ENCODE data around the gene TAAR8.
"Not testable (repeated sequence)": the region's sequence is repeated elsewhere in the genome, so short reads cannot be mapped to it uniquely, and the experiment has no call there.

Gene TAAR8

GRCh38 chr6:132544826-132545225 lies 7.6 kb upstream of the TAAR8 start:
- no peak for DNase-seq (ENCODE audit: low read depth in 2 of 2, low spot score in 1 of 2)

DNA sequence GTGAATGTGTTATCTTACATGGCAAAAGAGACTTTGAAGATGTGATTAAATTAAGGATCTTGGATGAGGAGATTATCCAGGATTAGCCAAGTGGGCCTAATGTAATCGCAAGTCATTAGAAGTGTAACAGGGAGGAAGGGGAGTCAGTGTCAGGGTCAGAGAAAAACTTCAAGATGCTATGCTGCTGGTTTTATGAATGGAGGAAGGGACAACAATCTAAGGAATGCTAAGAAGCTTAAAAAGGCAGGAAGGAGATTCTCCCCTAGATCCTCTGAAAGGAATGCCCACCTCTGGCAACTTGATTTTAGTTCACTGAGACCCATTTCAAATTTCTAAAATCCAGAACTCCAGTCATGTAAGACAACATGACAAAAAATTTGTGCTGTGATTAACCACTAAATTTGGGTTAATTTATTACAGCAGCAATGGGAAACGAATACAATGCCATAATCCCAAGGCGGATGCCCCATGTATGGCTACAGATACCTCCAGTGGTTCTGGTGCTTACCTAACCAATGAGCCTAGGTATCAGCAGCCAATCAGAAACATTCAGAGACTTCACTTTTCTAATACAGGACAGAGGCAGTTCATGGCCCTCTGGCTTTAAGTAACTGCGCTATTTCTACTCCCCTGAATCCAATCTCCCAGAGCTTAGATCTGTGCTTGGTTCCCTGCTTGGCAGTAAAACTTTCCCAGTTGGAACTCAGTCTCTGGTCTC lies 3.6 kb upstream of the TAAR8 start:
- DNase-seq (ENCODE audit: low read depth in 2 of 2, low spot score in 1 of 2) = no peak

GRCh38 chr6:132551214-132551613 lies 1.3 kb upstream of the TAAR8 start:
- DNase-seq (ENCODE audit: low read depth in 2 of 2, low spot score in 1 of 2) = no peak

DNA sequence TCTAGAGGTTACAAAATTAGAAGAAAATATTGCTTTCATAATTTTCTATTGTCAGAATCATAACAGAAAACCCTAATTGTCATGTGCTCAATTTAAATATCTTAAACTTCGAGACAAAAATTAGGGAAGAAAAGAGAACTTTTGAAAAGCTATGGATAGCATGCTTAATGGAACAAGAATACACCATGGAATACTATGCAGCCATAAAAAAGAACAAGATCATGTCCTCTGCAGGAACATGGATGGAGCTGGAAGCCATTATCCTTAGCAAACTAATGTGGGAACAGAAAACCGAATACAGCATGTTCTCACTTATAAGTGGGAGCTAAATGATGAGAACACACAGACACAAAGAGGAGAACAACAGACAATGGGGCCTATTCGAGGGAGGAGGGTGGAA lies 7.6 kb downstream of the TAAR8 start:
- DNase-seq (ENCODE audit: low read depth in 2 of 2, low spot score in 1 of 2) = not testable (repeated sequence)

- DNase-seq (ENCODE audit: low read depth in 2 of 2, low spot score in 1 of 2) = no peak
Measured at GRCh38 chr6:132566404-132566803, 13.9 kb downstream of the TAAR8 start.

GRCh38 chr6:132567566-132567965 lies 15.1 kb downstream of the TAAR8 start:
- DNase-seq (ENCODE audit: low read depth in 2 of 2, low spot score in 1 of 2) = no peak

GRCh38 chr6:132568611-132569010 lies 16.1 kb downstream of the TAAR8 start:
- DNase-seq (ENCODE audit: low read depth in 2 of 2, low spot score in 1 of 2) = no peak

GRCh38 chr6:132569170-132569569 lies 16.7 kb downstream of the TAAR8 start:
- no peak for DNase-seq (ENCODE audit: low read depth in 2 of 2, low spot score in 1 of 2)

- no peak for DNase-seq (ENCODE audit: low read depth in 2 of 2, low spot score in 1 of 2)
Measured at GRCh38 chr6:132570221-132570777, 17.8 kb downstream of the TAAR8 start, which contains the start of gene TAAR6. TSS of gene TAAR6 (plus strand) at chr6:132570322. CDS start at chr6:132570322, 0 bp downstream.

DNA sequence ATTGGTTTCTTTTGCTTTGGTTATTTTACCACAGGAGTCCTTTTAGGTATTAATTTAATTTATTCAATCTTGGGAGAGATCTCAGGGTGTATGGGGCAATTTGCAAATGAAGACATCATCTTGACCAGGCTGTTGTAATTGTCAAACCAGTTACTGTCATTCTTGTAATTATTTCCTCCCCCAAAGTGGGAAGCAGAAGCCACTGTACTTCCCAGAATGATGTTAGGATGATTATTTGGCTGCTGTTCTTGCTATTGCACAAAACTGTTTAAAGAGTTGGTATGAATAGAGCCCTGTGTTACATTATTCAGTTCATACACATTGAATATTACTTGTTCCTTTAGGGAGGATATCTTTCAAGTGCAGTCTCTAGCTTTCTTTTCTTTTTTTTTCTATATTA lies 19.3 kb downstream of the TAAR8 start:
- no peak for DNase-seq (ENCODE audit: low read depth in 2 of 2, low spot score in 1 of 2)

DNA sequence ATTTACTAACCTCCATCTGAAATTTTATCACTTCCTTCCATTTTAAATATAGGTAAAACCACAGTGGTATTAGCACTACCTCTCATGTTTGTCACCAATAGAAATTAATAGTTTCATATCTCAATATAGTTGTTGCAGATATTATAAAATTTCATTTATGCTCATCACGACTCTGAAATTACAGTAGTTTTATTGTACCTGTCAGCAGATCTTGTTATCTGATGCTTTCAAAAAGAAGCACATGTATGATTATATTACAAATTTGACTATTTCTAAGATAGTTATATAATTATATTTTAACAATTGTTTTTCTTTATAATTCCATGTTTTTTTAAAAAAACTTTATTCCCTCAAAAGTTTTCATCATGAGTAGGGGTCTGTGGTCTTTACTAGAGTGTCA lies 32.2 kb downstream of the TAAR8 start:
- DNase-seq (ENCODE audit: low read depth in 2 of 2, low spot score in 1 of 2) = no peak

DNA sequence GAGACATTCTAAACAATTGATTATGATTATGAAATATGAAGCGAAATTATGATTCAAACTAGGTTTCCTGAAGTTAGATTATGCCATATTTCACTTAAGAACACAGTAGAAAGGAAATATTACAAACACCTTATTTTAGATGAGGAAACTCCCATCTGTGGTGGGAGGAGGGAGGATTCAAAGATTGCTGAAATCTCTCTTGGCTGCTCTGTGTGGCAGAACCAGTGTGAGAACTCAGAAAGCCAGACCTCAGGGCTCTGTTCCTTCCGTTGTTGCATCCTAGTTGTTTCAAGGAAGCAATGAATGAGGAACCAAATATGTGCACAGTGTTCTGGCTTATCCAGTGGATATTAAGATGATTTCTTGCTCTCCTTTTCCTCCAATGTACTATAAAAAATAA lies 35.0 kb downstream of the TAAR8 start:
- DNase-seq (ENCODE audit: low read depth in 2 of 2, low spot score in 1 of 2) = no peak

- no peak for DNase-seq (ENCODE audit: low read depth in 2 of 2, low spot score in 1 of 2)
Measured at GRCh38 chr6:132589454-132589853, 37.0 kb downstream of the TAAR8 start, which contains the start of gene TAAR5. TSS of gene TAAR5 (minus strand) at chr6:132589741. CDS start at chr6:132589686, 55 bp downstream.

DNA sequence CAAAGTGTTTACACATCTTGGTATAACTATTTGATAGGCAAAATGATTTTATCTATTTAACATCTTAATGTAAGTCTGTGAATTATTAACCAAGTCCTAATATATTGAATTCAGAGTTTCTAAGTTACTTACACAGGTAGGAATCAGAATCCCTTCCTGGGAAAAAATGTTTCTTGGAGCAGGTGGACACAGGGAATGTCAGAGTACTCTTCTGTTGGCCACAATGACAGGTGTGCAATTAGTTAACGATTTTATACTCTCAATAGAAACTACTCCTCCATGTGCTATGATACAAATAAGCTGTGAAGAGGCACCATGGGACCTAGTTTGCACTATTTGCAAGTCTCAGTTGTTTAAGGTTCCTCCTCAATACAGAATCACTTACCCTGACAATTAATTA lies 37.9 kb downstream of the TAAR8 start:
- no peak for DNase-seq (ENCODE audit: low read depth in 2 of 2, low spot score in 1 of 2)

GRCh38 chr6:132592855-132593254 lies 40.4 kb downstream of the TAAR8 start:
- no peak for DNase-seq (ENCODE audit: low read depth in 2 of 2, low spot score in 1 of 2)

- no peak for DNase-seq (ENCODE audit: low read depth in 2 of 2, low spot score in 1 of 2)
Measured at GRCh38 chr6:132596201-132596600, 43.7 kb downstream of the TAAR8 start.

DNA sequence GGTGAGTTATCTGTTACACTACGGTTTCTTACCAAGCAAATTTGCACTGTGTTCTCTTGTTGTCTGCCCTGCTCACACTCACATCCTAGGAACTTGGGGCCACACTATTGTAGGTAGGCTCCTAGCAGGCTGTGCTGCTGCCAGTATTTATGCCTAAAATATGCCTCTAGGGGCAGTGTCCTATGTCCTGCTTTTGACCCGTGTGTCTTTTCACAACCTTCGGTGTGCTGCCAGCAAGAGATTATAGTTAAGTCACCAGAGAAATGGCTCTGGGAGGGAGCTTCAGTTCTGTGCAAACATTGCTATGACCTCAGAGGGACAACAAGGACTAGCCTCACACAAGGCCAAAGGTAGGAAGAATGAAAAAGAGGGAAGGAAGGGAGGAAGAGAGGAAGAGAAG lies 46.0 kb downstream of the TAAR8 start:
- no peak for DNase-seq (ENCODE audit: low read depth in 2 of 2, low spot score in 1 of 2)

DNA sequence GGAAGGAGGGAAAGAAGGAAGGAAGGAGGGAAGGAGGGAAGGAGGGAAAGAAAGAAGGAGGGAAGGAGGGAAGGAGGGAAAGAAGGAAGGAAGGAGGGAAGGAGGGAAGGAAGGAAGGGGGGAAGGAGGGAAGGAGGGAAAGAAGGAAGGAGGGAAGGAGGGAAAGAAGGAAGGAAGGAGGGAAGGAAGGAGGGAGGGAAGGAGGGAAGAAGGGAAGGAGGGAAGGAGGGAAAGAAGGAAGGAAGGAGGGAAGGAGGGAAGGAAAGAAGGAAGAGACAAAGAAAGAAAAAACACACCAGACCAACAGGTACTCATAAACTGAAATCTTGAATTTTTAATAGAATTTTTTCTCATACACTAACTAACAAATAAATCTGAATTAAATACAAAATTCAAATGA lies 48.4 kb downstream of the TAAR8 start:
- not testable (repeated sequence) for DNase-seq (ENCODE audit: low read depth in 2 of 2, low spot score in 1 of 2)

All from stimulated activated CD8-positive, alpha-beta memory T cell treated with anti-CD3 and anti-CD28 coated beads, Interleukin-4, amount 100 ng/mL, for 1 hour (primary cell).